C1 segment of cervical spinal cord (tissue), 14 donors: ENCODE data around the gene ENDOV.
"Not testable (repeated sequence)": the region's sequence is repeated elsewhere in the genome, so short reads cannot be mapped to it uniquely, and the experiment has no call there.

Source experiments
- DNase-seq, 14 donors: peaks; one replicate each; lab custom pipeline; 2025; lab: John Stamatoyannopoulos, UW

ENDOV gene

GRCh38 chr17:80388601-80389000 lies 26.4 kb upstream of the ENDOV start:
- no peak for DNase-seq

GRCh38 chr17:80389011-80389995 lies 25.7 kb upstream of the ENDOV start:
- no peak for DNase-seq

GRCh38 chr17:80393241-80393890 lies 21.6 kb upstream of the ENDOV start:
- DNase-seq, result no peak

GRCh38 chr17:80393961-80394360 lies 21.0 kb upstream of the ENDOV start:
- no peak for DNase-seq

GRCh38 chr17:80394629-80395216 lies 20.2 kb upstream of the ENDOV start:
- DNase-seq, result no peak

GRCh38 chr17:80395402-80396151 lies 19.4 kb upstream of the ENDOV start:
- no peak for DNase-seq

GRCh38 chr17:80396157-80397033 lies 18.6 kb upstream of the ENDOV start:
- no peak for DNase-seq

GRCh38 chr17:80397034-80397387 lies 18.0 kb upstream of the ENDOV start:
- no peak for DNase-seq

GRCh38 chr17:80397686-80398085 lies 17.3 kb upstream of the ENDOV start:
- DNase-seq, result no peak

GRCh38 chr17:80401086-80401485 lies 13.9 kb upstream of the ENDOV start:
- not testable (repeated sequence) for DNase-seq

- DNase-seq, result not testable (repeated sequence)
Measured at GRCh38 chr17:80402102-80402501, 12.9 kb upstream of the ENDOV start.

GRCh38 chr17:80402959-80403358 lies 12.0 kb upstream of the ENDOV start:
- DNase-seq, result no peak

- DNase-seq, result no peak
Measured at GRCh38 chr17:80406146-80406545, 8.8 kb upstream of the ENDOV start.

- not testable (repeated sequence) for DNase-seq
Measured at GRCh38 chr17:80407917-80408316, 7.0 kb upstream of the ENDOV start.

GRCh38 chr17:80408872-80409271 lies 6.1 kb upstream of the ENDOV start:
- no peak for DNase-seq

GRCh38 chr17:80409626-80410025 lies 5.3 kb upstream of the ENDOV start:
- no peak for DNase-seq

GRCh38 chr17:80410441-80411087 lies 4.4 kb upstream of the ENDOV start:
- DNase-seq, result not testable (repeated sequence)

- DNase-seq, result no peak
Measured at GRCh38 chr17:80413771-80414507, 1.0 kb upstream of the ENDOV start.

- DNase-seq, result no peak
Measured at GRCh38 chr17:80414508-80414802, 512 bp upstream of the ENDOV start.

- no peak for DNase-seq
Measured at GRCh38 chr17:80415626-80416137, 715 bp downstream of the ENDOV start.
